Vagina (tissue), 2 donors: ENCODE results near the gene PIGM. TPM values are rescaled to one million over a fixed set of nuclear protein-coding genes. Genes with fewer than 3 reads are reported as not detected.

ENCODE experiments used
- DNase-seq, 2 donors: peaks; one replicate each; pipeline ENCODE4 v3.0.0-alpha.2; 2017; ENCODE audit errors: extremely low spot score in 2 of 2
- H3K27ac ChIP-seq: fragments of 200-600 bp; sonication (generic); one replicate; pipeline ENCODE4 v1.5.1; 2019
- H3K27me3 ChIP-seq: fragments of 200-600 bp; sonication (generic); one replicate; pipeline ENCODE4 v1.5.1; 2019
- H3K36me3 ChIP-seq, 2 donors: fragments of 200-600 bp; sonication (generic); one replicate each; pipeline ENCODE4 v1.5.1; 2017 to 2019
- H3K4me1 ChIP-seq: fragments of 200-600 bp; sonication (generic); one replicate; pipeline ENCODE4 v1.5.1; 2019
- H3K4me3 ChIP-seq, 2 donors: fragments of 200-600 bp; sonication (generic); 1 replicate in 1 of 2; 2 replicates in 1 of 2; pipeline ENCODE4 v1.5.1; 2016 to 2019
- H3K9me3 ChIP-seq: fragments of 200-600 bp; sonication (generic); one replicate; pipeline ENCODE4 v1.5.1; 2019
- POLR2A ChIP-seq, 2 donors: fragments of 450-650 bp; IDR thresholded peaks; one replicate each; pipeline ENCODE4 v1.6.1; 2017; ENCODE audit warnings: antibody characterized with exemption in 2 of 2, mild to moderate bottlenecking in 2 of 2, moderate library complexity in 2 of 2
- POLR2AphosphoS5 ChIP-seq, 2 donors: sonication (generic); formaldehyde crosslinking; IDR thresholded peaks; one replicate each; pipeline ENCODE4 v1.9.0; 2017; ENCODE audit warnings: antibody characterized with exemption in 2 of 2, mild to moderate bottlenecking in 2 of 2, low read depth in 1 of 2; ENCODE audit not compliant: insufficient read depth in 1 of 2
- intact Hi-C: fragments of 100-400 bp; cut with DNase I; formaldehyde crosslinking; loops from one replicate; pipeline ENCODE4 v1.15.1; 2023
- total RNA-seq: library from RNA; depleted of rRNA; stranded (reverse); fragments of >200 nt; gene quantifications from one replicate; pipeline ENCODE4 v1.2.3, GENCODE V29; 2016
- TF ChIP-seq, protein P1 (sequence below), 3 experiments: fragments of 450-650 bp in 2 of 3; fragments of 200-600 bp in 1 of 3; sonication (generic) in 1 of 3; IDR thresholded peaks; one replicate each; pipeline ENCODE4 v1.5.1; 2017 to 2019; ENCODE audit warnings: antibody characterized with exemption in 3 of 3, mild to moderate bottlenecking in 2 of 3, moderate library complexity in 2 of 3

Gene PIGM
- total RNA-seq, 1 donor from 2014 or later, result 2.7 TPM

DNA sequence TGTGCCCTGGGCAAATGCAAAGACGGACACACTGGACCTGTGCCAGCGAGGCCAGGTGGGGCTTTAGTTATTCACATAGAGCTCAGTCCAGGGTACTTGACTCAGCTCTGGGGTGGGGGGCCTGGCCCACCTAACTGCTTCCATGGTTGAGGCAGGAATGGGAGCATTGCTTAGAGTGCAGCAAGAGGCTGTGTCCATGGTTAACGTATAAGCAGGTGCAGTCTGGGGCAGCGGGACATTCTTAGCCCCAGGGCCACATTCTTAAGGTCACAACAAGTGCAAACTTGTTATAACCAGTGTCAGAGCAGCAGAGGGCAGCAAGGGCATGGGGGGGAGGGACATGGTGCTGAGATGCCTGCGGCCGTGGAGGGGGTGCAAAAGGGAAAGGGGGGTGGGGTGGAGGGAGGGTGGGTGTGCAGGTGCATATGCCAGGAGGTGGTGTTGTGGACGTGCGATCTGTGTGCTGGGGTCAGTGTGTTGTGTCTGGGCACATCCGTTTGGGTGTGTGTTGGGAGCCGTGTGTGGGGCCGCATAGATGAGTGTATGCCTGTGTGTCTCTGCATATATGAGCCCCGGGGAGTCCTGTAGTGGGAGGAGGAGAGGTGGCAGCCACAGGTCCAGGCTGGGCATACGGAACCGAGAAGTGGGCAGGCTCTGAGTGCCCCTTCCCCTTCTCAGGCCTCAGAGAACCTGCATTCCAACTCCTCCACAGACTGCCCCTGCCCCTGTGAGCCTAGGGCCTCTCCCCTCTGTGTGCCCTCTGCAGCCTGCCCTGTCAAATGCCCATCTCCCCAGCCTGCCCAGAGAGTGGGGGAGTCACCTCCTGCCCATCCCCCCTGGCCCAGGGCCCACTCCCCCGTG, 29.8 kb upstream of the PIGM start:
- Histone ChIP-seq H3K4me3 (no peak overlapping the region), H3K9me3 (no peaks in the 10 kb centered on the region), H3K27ac (no peak overlapping the region), H3K4me1 (no peaks in the 10 kb centered on the region), H3K27me3 (no peaks in the 10 kb centered on the region), H3K36me3 (no peaks in the 10 kb centered on the region)
- no peak for DNase-seq
- intact Hi-C loops, result no loop called here
- TF ChIP-seq POLR2AphosphoS5 (IDR thresholded peaks at IDR 0.05; ENCODE audit: insufficient read depth in 1 of 2, low read depth in 1 of 2) (no peak), POLR2A (IDR thresholded peaks at IDR 0.05) (no peak)
- TF ChIP-seq, protein P1, sequence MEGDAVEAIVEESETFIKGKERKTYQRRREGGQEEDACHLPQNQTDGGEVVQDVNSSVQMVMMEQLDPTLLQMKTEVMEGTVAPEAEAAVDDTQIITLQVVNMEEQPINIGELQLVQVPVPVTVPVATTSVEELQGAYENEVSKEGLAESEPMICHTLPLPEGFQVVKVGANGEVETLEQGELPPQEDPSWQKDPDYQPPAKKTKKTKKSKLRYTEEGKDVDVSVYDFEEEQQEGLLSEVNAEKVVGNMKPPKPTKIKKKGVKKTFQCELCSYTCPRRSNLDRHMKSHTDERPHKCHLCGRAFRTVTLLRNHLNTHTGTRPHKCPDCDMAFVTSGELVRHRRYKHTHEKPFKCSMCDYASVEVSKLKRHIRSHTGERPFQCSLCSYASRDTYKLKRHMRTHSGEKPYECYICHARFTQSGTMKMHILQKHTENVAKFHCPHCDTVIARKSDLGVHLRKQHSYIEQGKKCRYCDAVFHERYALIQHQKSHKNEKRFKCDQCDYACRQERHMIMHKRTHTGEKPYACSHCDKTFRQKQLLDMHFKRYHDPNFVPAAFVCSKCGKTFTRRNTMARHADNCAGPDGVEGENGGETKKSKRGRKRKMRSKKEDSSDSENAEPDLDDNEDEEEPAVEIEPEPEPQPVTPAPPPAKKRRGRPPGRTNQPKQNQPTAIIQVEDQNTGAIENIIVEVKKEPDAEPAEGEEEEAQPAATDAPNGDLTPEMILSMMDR (IDR thresholded peaks at IDR 0.05), result no peak

DNA sequence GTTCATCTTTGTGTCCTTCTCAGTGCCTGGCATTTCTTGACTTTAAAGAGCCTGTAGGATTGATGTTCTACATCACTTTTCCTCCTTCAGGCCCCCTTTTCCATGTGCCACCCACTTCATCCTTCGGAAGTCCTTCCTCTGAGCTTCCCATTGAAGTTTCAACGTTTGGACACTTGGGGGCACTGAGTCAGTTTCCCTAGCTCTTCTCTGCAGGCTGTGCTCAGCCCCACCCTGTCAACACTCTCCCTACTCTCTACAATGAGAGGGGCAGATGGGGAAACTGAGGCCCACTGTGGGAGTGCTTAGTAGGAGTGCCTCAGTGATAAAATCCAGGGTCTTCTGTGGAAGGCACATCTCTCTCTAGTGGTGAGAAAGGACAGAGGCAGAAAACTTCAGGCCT, 26.3 kb upstream of the PIGM start:
- Histone ChIP-seq H3K27me3 (no peaks in the 10 kb centered on the region), H3K36me3 (no peaks in the 10 kb centered on the region), H3K4me3 (no peak overlapping the region), H3K4me1 (no peaks in the 10 kb centered on the region), H3K27ac (no peak overlapping the region), H3K9me3 (no peaks in the 10 kb centered on the region)
- intact Hi-C loops, result no loop called here
- no peak for DNase-seq
- no peak for TF ChIP-seq POLR2A (IDR thresholded peaks at IDR 0.05)
- TF ChIP-seq, protein P1 (IDR thresholded peaks at IDR 0.05), result no peak
- no peak for TF ChIP-seq POLR2AphosphoS5 (IDR thresholded peaks at IDR 0.05; ENCODE audit: insufficient read depth in 1 of 2, low read depth in 1 of 2)

DNA sequence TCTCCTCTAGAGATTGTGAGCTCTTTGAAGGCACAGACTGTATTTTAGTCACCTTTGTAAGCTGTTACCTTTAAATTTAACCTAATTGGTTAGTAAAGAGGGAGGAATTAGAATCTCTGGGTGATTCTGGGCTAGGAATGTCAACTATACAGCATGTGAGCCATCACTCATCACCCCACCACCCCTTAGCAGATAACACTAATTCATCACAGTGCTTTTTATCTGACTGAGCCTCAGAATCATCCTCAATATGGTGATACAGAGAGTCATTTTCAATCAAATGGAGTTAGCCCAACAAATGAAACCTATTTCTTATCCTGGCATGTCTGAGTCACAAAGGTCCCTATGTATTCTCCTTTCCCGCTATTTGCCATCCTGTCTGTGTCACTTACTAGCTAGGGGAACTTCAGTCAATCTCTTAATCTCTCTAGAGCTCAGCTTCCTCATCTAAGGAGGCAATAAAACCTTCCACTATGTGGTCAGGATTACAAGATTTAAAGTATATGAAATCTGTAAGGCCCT, 24.9 kb upstream of the PIGM start:
- Histone ChIP-seq H3K4me3 (no peak overlapping the region), H3K27ac (no peak overlapping the region), H3K4me1 (no peaks in the 10 kb centered on the region), H3K36me3 (no peaks in the 10 kb centered on the region), H3K9me3 (no peaks in the 10 kb centered on the region), H3K27me3 (no peaks in the 10 kb centered on the region)
- no peak for DNase-seq
- TF ChIP-seq, protein P1 (IDR thresholded peaks at IDR 0.05), result no peak
- no peak for TF ChIP-seq POLR2A (IDR thresholded peaks at IDR 0.05)
- TF ChIP-seq POLR2AphosphoS5 (IDR thresholded peaks at IDR 0.05; ENCODE audit: insufficient read depth in 1 of 2, low read depth in 1 of 2), result no peak
- intact Hi-C loops, result no loop called here

DNA sequence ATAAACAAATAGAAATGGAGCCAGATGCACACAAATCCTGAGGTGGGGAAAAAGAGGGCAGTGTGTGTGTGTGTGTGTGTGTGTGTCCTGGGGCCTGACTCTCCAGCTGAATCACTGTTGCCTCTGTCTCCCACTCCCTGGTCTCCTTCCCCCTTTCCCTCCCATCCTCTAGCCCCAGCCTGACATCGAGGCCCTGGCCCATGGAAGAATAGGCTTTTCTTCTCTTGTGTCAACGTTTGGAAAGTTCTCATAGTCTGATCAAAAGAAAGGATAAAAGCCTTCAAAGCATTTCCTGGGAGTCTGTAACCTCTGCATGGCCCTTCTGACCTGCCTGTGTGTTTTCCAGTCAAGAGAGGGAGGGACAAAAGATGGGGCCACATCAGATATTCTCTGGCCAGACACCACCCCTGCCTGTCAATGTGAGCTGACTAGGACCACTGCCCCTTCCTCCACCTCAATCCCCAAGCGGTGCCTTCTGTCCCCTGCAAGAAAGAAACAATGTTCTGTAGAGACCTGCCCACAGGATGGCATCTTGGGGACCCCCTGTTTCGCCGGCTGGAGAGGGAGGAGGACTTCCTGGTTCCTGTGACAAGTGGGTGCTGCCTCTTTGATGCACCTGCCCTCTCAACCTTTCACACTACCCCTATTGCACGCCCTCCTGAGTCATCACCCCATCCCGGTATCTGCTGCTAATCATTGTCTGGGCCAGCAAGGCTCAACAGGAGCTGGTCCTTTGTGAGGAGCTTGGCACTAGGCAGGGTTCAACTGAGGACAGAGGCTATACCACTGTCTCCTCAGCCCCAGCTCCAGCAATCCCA, 22.0 kb upstream of the PIGM start:
- Histone ChIP-seq H3K4me1 (no peaks in the 10 kb centered on the region), H3K27me3 (no peaks in the 10 kb centered on the region), H3K36me3 (no peaks in the 10 kb centered on the region), H3K4me3 (no peak overlapping the region), H3K27ac (no peak overlapping the region), H3K9me3 (no peaks in the 10 kb centered on the region)
- DNase-seq, result no peak
- intact Hi-C loops, result no loop called here
- TF ChIP-seq, protein P1 (IDR thresholded peaks at IDR 0.05), result no peak
- no peak for TF ChIP-seq POLR2A (IDR thresholded peaks at IDR 0.05)
- no peak for TF ChIP-seq POLR2AphosphoS5 (IDR thresholded peaks at IDR 0.05; ENCODE audit: insufficient read depth in 1 of 2, low read depth in 1 of 2)
